CD1c-positive myeloid dendritic cell (primary cell): ENCODE measurements around the gene LRRC23.
A peak's percentile ranks its signal among the peaks of the same experiment; 100 is the strongest.

ENCODE experiments used
- DNase-seq: peaks from one replicate; pipeline ENCODE4 v3.0.0-alpha.2; 2016; ENCODE audit errors: extremely low spot score

Gene LRRC23

DNA sequence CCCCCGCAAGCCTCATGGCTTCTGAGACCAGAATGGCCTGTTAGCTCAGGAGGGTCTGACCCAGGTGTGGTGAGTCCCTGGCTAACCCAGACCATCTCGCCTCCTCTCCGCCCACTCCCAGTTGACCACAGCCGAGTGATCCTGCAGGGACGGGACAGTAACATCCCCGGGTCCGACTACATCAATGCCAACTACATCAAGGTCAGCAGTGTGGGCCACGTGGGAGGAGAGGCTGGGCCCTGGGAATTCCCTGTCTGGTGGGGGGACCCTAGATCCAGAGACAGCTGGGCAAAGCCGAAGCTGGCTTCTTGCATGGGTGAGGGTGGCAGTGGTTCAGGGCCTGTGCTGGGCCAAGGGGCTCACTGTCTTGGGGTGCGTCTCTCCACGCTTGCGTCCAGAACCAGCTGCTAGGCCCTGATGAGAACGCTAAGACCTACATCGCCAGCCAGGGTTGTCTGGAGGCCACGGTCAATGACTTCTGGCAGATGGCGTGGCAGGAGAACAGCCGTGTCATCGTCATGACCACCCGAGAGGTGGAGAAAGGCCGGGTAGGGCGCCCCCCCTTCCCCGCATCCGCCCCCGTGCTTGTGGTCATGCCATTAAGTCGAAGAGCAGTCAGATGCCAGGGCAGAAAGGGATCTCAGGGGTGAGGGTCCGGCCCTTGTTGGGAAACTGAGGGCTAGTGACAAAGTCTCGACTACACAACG lies 51.6 kb downstream of the LRRC23 start:
- DNase-seq: peak; percentile 34

DNA sequence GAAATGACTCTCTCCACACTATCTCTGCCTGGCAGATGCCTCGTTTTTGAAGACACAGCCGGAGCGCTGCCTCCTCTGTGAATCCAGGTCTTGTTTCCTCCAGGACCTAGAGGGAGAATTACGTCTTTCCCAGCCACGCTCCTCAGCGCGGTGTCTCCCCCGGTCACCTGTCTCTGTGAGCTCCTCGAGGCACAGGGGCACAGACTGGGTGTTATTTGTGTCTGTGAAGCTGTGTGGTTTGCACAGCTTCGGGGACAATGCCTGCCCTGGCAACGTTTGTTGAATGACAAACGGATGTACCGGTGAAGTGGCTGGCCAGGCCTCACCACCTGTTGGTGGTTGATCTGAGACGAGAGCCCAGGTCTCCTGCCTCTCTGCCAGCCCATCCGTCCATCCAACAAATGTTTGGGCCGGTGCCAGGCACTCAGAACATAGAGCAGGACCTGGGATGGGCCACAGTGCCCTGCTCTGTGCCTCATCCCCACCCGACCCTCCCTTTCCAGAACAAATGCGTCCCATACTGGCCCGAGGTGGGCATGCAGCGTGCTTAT lies 52.6 kb downstream of the LRRC23 start:
- no peak for DNase-seq

DNA sequence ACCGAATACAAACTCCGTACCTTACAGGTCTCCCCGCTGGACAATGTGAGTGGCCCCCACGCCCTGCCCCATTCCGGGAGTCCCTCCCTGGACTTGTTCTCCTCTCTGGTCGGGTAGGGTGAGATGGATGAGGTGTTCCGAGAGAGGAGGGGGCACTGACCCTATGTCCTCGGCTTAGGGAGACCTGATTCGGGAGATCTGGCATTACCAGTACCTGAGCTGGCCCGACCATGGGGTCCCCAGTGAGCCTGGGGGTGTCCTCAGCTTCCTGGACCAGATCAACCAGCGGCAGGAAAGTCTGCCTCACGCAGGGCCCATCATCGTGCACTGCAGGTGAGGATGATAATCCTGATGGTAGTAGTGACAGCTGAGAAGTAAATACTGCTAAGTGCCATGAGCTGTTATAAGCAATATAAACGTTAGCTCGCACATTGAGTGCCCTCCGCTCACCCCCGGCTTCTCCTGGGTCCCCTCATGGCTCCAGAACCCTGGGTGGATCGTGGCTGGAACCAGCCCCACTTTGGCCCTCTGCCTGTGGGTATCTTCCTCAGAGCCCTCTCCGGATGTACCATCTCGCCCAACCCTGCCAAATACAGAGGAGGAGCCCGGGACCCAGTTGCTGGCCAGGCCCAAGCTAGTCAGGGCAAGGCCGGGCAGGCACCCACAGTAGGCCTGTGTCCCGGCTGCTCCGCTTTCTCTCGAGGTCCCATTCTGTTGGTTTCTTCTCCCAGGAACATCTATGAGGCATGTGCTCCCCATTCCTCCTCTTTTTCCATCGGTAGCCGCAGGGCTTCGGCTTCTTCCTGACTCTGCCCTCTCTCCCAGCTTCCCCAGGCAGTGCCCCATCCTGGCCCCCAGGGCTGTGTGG lies 53.4 kb downstream of the LRRC23 start:
- DNase-seq: no peak

- peak; percentile 86 for DNase-seq
These were observed 54.0 kb downstream of the LRRC23 start for GRCh38 chr12:6958609-6959057.

- peak; percentile 90 for DNase-seq
These were observed 54.6 kb downstream of the LRRC23 start for GRCh38 chr12:6959058-6959804.

DNA sequence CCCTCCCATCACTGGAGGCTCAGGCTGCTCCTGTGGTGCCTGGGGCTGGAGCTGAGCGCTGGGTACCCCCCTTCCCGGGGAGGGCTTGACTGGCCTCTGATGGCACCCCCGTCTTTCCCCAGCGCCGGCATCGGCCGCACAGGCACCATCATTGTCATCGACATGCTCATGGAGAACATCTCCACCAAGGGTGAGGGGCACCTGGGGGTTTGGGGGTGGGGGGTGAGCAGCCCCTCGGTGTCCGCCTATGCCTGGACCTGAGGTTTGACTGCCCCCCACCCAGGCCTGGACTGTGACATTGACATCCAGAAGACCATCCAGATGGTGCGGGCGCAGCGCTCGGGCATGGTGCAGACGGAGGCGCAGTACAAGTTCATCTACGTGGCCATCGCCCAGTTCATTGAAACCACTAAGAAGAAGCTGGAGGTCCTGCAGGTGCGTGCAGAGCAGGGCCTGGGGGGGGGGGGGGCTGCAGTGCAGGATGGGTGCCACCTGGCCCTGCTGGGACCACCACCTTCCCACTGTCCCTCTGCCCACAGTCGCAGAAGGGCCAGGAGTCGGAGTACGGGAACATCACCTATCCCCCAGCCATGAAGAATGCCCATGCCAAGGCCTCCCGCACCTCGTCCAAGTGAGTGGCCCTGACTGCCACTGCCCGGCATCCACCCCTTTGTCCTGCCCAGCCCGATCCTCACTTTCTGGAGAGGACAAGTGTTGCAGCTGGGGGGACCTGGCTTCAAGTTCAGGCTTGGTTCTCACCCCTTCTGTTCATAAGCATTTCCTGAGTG lies 55.4 kb downstream of the LRRC23 start:
- no peak for DNase-seq

GRCh38 chr12:6960593-6961277 lies 56.1 kb downstream of the LRRC23 start:
- DNase-seq: peak; percentile 65

DNA sequence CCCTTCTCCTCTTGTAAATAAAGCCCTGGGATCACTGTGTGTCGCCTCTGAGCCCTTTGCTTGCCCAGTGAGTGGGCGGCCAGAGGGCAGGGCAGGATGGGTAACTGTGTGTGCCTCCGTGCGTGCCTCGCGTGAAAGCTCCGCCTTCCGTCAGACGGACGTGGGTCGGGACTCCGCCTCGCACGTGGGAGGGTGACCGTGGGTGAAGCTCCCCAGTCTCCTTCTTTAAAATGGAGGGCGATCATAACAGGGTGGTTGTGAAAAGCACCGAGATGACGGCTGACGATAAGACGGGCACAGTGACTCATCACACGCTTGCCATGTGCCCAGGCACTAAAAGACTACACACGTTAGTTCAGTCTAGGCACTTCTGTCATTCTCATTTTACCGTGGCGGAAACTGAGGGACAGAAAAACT lies 56.7 kb downstream of the LRRC23 start:
- DNase-seq: peak; percentile 98

GRCh38 chr12:6961695-6962284 lies 57.2 kb downstream of the LRRC23 start:
- peak; percentile 70 for DNase-seq

GRCh38 chr12:6962285-6963015 lies 57.8 kb downstream of the LRRC23 start:
- no peak for DNase-seq

- DNase-seq: no peak
These were observed 58.6 kb downstream of the LRRC23 start for GRCh38 chr12:6963016-6963731.
